Measurements from ENCODE around the gene RPH3AL.
"Not testable (repeated sequence)": the region's sequence is repeated elsewhere in the genome, so short reads cannot be mapped to it uniquely, and the experiment has no call there.

RPH3AL gene

DNA sequence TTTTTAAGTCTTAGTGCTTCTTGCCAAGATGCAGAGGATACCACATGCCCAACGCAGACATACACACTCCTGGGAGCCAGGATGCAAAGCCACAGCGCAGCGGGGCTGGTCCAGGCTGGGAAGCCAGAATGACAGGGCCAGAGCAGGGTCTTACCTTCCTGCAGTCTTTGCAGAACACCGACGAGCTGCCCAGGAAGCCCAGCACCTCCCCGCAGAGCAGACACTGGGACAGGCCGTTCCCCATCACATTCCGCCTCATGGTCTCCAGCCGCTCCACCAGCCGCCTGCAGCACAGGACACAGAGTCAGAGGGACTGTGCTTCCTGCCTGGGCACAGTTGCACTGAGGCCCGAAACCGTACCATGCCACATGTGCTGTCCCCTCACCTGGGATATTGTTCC, 33.3 kb downstream of the RPH3AL start:
- H3K27ac ChIP-seq = no peak overlapping the region
- TF ChIP-seq, protein P1, sequence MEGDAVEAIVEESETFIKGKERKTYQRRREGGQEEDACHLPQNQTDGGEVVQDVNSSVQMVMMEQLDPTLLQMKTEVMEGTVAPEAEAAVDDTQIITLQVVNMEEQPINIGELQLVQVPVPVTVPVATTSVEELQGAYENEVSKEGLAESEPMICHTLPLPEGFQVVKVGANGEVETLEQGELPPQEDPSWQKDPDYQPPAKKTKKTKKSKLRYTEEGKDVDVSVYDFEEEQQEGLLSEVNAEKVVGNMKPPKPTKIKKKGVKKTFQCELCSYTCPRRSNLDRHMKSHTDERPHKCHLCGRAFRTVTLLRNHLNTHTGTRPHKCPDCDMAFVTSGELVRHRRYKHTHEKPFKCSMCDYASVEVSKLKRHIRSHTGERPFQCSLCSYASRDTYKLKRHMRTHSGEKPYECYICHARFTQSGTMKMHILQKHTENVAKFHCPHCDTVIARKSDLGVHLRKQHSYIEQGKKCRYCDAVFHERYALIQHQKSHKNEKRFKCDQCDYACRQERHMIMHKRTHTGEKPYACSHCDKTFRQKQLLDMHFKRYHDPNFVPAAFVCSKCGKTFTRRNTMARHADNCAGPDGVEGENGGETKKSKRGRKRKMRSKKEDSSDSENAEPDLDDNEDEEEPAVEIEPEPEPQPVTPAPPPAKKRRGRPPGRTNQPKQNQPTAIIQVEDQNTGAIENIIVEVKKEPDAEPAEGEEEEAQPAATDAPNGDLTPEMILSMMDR (conservative IDR thresholded peaks at IDR 0.05) = no peak

DNA sequence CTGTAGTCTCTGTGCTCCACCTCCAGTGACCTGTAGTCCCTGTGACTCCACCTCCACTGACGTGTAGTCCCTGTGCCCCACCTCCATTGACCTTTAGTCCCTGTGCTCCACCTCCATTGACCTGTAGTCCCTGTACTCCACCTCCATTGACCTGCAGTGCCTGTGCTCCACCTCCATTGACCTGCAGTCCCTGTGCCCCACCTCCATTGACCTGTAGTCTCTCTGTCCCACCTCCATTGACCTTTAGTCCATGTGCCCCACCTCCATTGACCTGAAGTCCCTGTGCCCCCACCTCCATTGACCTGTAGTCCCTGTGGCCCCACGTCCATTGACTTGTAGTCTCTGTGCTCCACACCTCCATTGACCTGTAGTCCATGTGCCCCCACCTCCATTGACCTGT, 35.5 kb downstream of the RPH3AL start:
- H3K27ac ChIP-seq = not testable (repeated sequence)

DNA sequence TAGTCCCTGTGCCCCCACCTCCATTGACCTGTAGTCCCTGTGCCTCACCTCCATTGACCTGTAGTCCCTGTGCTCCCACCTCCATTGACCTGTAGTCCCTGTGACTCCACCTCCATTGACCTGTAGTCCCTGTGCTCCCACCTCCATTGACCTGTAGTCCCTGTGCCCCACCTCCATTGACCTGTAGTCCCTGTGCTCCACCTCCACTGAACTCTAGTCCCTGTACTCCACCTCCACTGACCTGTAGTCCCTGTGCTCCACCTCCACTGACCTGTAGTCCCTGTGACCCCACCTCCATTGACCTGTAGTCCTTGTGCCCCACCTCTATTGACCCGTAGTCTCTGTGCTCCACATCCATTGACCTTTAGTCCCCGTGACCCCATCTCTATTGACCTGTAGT, 37.2 kb downstream of the RPH3AL start:
- H3K27ac ChIP-seq = not testable (repeated sequence)

DNA sequence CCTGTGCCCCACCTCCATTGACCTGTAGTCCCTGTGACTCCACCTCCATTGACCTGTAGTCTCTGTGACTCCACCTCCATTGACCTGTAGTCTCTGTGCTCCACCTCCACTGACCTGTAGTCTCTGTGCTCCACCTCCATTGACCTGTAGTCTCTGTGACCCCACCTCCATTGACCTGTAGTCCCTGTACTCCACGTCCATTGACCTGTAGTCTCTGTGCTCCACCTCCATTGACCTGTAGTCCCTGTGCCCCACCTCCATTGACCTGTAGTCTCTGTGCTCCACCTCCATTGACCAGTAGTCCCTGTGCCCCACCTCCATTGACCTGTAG, 38.0 kb downstream of the RPH3AL start:
- H3K27ac ChIP-seq = not testable (repeated sequence)

DNA sequence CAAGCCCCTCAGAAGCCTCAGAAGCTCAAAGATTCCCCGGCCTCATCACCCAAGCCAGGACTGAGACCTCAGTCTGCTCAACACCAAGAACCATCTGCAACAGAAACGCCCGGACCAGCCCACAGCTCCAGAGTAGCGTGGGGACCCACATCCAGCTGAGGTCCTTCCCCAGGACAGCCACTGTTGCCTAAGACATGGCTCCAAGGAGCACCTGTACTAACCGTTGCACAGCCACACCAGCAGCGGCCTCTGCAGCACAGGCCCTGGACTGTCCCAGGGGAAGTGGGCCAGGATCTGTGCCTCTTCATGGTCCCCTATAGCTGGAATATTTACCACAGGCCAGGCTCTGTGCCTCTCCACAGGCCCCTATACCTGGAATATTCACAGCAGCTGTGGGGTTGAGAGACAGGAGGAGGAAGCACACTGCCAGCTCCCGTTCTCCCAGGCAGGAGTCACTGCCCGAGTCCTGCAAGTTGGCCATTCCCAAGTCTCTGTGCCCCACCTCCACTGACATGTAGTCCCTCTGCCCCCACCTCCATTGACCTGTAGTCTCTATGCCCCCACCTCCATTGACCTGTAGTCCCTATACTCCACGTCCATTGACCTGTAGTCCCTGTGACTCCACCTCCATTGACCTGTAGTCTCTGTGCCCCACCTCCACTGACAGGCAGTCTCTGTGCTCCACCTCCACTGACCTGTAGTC, 38.5 kb downstream of the RPH3AL start:
- H3K27ac ChIP-seq = no peak overlapping the region
- TF ChIP-seq, protein P1 (conservative IDR thresholded peaks at IDR 0.05) = no peak

DNA sequence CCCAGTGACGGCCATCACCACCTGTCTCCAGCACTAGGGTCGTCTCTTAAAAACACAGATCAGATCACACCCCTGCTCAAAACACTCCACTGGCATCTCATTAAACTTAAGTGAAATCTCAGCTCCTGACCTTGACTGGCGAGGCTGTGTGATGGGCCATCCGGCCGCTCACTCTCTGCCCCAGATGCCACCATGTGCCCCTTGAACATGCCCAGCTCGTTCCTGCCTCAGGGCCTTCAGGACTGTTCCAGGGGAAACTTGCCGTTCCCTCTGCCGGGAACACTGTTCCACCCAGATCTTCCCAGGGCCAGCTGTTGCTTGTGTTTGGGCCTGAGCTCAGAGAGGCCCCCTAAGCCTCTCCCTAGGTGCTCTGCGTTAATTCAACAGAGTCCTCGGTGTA, 39.4 kb downstream of the RPH3AL start:
- TF ChIP-seq, protein P1 (conservative IDR thresholded peaks at IDR 0.05) = no peak
- no peak overlapping the region for H3K27ac ChIP-seq

DNA sequence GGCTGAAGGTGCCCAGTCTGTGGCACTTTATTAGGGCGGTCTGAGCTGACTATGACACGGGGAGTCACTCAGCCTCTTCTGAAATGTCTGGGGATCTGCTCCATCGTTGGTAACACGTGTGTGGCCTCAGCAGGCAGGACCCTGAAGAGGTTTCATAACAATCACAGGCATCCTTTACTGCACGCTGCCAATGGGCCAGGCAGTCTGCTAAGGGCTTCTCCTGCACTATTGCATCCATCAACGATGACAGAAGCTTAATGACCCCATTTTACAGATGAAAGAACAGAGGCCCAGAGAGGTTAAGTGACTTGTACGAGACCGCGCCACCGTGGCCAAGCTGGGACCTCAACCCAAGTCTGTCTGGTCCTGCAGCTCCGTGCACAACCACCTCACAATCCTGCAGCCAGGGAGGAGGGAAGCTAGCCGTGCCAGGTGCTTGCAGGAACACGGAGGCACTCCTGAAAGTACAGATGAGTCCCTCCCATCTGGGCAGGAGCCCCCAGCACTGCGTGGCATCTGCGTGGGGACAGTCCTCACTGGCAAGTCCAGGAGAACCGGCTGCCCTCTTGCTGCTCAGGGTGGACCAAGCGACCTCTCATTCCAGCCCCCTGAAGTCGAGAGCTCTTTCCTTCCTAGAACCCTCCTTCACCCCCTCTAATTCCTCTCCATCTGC, 40.0 kb downstream of the RPH3AL start:
- TF ChIP-seq, protein P1 (conservative IDR thresholded peaks at IDR 0.05) = no peak
- no peak overlapping the region for H3K27ac ChIP-seq

DNA sequence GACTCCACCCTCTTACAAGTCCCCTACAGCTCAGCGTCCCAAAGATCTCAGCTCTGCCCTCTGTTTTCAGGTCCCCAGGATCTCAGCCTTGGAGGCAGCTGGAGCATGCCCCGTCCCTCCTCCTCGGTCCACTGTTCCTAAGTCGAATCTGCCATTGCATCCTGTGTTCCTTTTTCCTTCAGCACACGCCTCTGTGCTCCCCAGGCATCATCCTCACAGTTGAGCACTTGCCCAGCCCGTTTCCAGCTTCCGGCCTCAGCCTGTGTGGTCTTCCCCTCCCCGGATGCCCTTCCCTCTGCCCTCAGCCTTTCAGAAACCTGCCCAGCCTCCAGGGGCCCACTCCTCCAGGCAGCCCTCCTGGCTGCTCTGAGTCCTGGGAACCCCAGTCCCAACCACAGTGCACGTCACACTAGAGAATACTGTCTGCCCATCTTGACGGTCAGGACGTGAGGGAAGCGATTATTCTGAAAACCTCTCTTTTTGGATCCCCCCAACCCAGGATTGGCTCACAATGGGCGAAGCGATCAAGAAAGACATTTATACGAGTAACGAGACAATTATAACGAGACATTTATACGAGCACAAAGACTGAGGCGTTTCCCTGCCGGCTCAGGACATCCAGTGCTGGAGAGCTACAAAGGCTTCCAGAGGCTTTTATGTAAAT, 41.4 kb downstream of the RPH3AL start:
- TF ChIP-seq, protein P1 (conservative IDR thresholded peaks at IDR 0.05) = no peak
- no peak overlapping the region for H3K27ac ChIP-seq

Measured in VCaP (cell line).